ENCODE results near the gene PTPRD. TPM values are rescaled to one million over a fixed set of nuclear protein-coding genes. Genes with fewer than 3 reads are reported as not detected.

Gene PTPRD
- total RNA-seq, 1 donor from 2014 or later: not detected

- intact Hi-C loops (cut with micrococcal nuclease): no loop called here
These were observed 991.4 kb downstream of the PTPRD start for GRCh38 chr9:9621355-9621940.

GRCh38 chr9:9620736-9621135 lies 992.1 kb downstream of the PTPRD start:
- intact Hi-C loops (cut with micrococcal nuclease): no loop called here

- intact Hi-C loops (cut with micrococcal nuclease): no loop called here
These were observed 997.7 kb downstream of the PTPRD start for GRCh38 chr9:9615086-9615485.

- intact Hi-C loops (cut with micrococcal nuclease): no loop called here
These were observed 998.2 kb downstream of the PTPRD start for GRCh38 chr9:9614607-9615006.

- intact Hi-C loops (cut with micrococcal nuclease): no loop called here
These were observed 1000.0 kb downstream of the PTPRD start for GRCh38 chr9:9612755-9613154.

GRCh38 chr9:9612270-9612669 lies 1000.5 kb downstream of the PTPRD start:
- intact Hi-C loops (cut with micrococcal nuclease): no loop called here

GRCh38 chr9:9605681-9606080 lies 1007.1 kb downstream of the PTPRD start:
- intact Hi-C loops (cut with micrococcal nuclease): loop anchor here (1.0 kb wide), 1 partner anchor 337 kb away; no protein-coding TSS in a partner anchor

- intact Hi-C loops (cut with micrococcal nuclease): no loop called here
These were observed 1009.5 kb downstream of the PTPRD start for GRCh38 chr9:9603345-9603744.

- intact Hi-C loops (cut with micrococcal nuclease): loop anchor here (10.0 kb wide), 1 partner anchor 326 kb away; no protein-coding TSS in a partner anchor
These were observed 1014.1 kb downstream of the PTPRD start for GRCh38 chr9:9598723-9599122.

- intact Hi-C loops (cut with micrococcal nuclease): loop anchor here (10.0 kb wide), 1 partner anchor 333 kb away; no protein-coding TSS in a partner anchor
These were observed 1020.7 kb downstream of the PTPRD start for GRCh38 chr9:9592104-9592503.

- intact Hi-C loops (cut with micrococcal nuclease): no loop called here
These were observed 1026.9 kb downstream of the PTPRD start for GRCh38 chr9:9585920-9586319.

GRCh38 chr9:9574080-9574479 lies 1038.7 kb downstream of the PTPRD start:
- intact Hi-C loops (cut with micrococcal nuclease): no loop called here

GRCh38 chr9:9565700-9566099 lies 1047.1 kb downstream of the PTPRD start:
- intact Hi-C loops (cut with micrococcal nuclease): no loop called here

- intact Hi-C loops (cut with micrococcal nuclease): no loop called here
These were observed 1049.0 kb downstream of the PTPRD start for GRCh38 chr9:9563817-9564216.

GRCh38 chr9:9560382-9561035 lies 1052.3 kb downstream of the PTPRD start:
- intact Hi-C loops (cut with micrococcal nuclease): no loop called here

- intact Hi-C loops (cut with micrococcal nuclease): no loop called here
These were observed 1053.9 kb downstream of the PTPRD start for GRCh38 chr9:9558907-9559306.

GRCh38 chr9:9557804-9558334 lies 1054.9 kb downstream of the PTPRD start:
- intact Hi-C loops (cut with micrococcal nuclease): no loop called here

- intact Hi-C loops (cut with micrococcal nuclease): no loop called here
These were observed 1055.7 kb downstream of the PTPRD start for GRCh38 chr9:9556865-9557803.

GRCh38 chr9:9552665-9553064 lies 1060.1 kb downstream of the PTPRD start:
- intact Hi-C loops (cut with micrococcal nuclease): no loop called here

- intact Hi-C loops (cut with micrococcal nuclease): no loop called here
These were observed 1074.0 kb downstream of the PTPRD start for GRCh38 chr9:9538766-9539165.

GRCh38 chr9:9538356-9538755 lies 1074.4 kb downstream of the PTPRD start:
- intact Hi-C loops (cut with micrococcal nuclease): no loop called here

GRCh38 chr9:9536523-9536922 lies 1076.3 kb downstream of the PTPRD start:
- intact Hi-C loops (cut with micrococcal nuclease): no loop called here

All from T-helper 1 cell treated with Interleukin-12 subunit alpha and Interleukin-12 subunit beta and Interleukin-4 antibody, amounts not matched to agents 30 ng/mL and 1 ng/mL, for 36 hours (primary cell).